ENCODE results near the gene KSR2.

KSR2 gene

DNA sequence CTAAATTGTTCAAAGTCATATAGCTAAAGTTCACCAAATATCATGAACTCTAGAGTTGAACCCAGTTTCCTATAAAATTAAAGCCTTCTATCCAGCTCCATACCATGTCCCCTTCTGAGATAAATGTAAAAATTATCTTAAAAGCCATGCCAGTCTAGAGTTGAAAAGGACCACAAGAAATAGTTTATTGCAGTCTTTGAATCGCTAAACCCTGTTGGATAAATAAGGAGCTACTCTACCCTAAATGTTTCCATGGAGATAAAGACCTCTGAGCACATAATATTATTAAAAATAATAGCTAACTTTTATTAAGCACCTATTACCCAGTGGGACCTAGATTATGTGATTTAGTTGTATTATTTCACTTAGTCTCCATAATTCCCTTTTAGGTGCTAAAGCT lies 379.8 kb downstream of the KSR2 start:
- DNase-seq (ENCODE audit: extremely low read depth in 1 of 2, low read depth in 1 of 2) = no peak

DNA sequence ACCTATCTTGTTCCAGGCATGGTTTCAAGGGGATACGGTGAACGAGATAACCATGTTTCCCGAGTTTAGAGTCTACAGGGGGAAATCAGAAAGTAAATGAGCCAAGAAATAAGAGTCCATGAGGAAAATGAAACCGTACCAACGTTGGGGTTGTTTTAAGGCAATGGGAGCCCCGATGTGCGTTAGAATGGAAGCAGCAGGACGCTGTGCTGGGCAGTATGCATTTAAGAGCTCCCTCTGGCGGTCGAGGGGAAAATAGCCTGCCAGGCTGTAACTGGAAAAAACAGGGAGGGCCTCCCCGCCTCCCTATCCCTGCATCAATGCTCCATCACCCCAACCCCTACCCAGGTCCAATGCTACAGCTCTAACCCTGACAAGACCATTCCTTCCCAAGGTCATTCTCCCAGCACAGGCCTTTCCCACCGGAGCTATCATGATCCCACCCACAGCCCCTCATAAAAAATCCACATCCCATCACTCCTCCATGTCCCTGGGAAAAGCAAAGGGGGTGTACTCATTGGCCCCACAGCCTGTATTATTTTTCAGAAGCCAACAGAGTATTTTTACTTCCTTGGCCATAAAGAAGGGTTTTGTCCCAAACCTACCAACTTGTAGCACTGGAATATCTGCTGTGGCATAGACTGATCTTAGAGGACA lies 381.0 kb downstream of the KSR2 start:
- DNase-seq (ENCODE audit: extremely low read depth in 1 of 2, low read depth in 1 of 2) = peak in 1 of 2 donors; percentile 14

DNA sequence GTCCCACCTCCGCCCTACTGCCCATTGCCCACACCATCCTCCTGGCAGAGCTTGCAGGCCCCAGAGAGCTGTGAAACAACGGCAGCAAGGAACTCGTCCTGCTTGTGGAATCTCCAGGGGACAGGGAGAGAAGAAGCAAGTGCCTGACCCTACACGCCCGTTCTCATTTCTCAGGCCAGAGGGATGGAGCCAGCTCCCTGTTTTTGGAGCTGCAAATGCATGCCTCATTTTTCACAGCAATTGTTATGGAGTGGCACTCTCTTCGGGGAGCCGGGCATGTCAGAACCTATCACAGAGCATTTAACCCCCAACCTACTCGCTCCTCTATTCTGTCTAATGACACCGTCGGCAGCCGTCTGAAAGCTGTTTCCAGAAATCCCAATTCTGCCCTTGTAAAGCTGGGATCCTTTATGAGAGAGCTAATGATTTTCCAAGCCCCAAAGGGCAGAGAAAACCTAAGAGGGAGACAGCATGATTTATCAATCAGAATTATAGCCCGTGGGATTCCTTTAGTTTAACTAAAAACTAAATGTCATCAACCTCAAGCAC lies 385.0 kb downstream of the KSR2 start:
- DNase-seq (ENCODE audit: extremely low read depth in 1 of 2, low read depth in 1 of 2) = no peak

DNA sequence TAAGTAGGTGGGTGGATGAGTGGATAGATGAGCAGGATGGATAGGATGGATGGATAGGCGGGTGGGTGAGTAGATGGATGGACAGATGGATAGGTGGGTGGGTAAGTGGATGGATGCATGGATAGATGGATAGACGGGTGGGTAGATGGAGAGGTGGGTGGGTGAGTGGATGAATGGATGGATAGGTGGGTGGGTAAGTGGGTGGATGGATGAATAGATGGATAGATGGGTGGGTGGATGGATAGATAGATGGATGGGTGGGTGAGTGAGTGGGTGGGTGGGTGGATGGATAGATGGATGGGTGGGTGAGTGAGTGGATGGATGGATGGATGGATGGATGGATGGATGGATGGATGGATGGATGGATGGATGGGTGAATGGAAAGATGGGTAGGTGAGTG lies 385.7 kb downstream of the KSR2 start:
- DNase-seq (ENCODE audit: extremely low read depth in 1 of 2, low read depth in 1 of 2) = no peak

DNA sequence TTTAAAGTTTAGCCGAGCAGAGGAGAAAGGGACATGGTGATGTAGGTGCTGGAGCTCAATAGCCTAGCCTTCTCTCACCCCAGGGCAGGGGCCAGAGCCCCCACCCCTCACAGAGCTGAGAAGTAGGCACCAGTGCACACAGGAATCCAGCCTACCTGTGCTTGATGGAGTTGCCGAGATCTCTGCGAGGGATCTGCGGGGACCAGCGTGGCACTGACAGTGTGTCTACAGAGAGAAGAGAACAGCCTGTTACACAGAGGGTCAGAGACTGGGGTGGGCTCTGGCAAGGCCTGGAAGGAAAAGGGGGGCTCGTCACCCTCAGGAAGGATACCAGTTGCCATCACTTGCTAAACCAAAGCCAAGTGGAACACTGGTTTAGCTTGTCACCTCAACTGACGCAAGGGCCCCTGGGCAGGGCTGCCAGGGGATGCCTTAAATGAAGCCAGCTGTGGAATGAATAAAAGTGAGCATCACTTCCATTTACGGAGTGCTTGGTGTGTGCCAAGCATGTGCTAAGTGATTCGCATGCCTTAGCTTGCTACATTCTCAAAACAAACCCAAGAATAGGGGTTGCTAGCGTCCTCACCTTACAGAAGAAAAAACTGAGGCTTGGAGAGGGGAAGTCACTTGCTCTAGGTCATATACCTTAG lies 386.5 kb downstream of the KSR2 start:
- no peak for DNase-seq (ENCODE audit: extremely low read depth in 1 of 2, low read depth in 1 of 2)

DNA sequence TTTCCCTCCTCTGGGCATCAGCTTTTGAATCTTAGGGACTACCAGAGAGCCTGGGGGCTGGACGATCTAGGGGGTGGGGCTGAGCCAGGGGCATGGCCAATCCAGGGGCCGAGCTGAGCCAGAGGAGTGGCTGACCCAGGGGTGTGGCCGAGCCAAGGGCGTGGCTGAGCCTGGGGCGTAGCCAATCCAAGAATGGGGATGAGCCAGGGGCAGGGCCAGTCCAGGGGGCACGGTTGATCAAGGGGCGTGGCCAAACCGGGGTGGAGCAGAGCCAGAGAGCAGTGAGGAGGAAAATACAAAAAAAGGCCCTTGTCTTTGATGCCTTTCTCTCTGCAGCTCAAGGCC lies 388.1 kb downstream of the KSR2 start:
- DNase-seq (ENCODE audit: extremely low read depth in 1 of 2, low read depth in 1 of 2) = no peak

DNA sequence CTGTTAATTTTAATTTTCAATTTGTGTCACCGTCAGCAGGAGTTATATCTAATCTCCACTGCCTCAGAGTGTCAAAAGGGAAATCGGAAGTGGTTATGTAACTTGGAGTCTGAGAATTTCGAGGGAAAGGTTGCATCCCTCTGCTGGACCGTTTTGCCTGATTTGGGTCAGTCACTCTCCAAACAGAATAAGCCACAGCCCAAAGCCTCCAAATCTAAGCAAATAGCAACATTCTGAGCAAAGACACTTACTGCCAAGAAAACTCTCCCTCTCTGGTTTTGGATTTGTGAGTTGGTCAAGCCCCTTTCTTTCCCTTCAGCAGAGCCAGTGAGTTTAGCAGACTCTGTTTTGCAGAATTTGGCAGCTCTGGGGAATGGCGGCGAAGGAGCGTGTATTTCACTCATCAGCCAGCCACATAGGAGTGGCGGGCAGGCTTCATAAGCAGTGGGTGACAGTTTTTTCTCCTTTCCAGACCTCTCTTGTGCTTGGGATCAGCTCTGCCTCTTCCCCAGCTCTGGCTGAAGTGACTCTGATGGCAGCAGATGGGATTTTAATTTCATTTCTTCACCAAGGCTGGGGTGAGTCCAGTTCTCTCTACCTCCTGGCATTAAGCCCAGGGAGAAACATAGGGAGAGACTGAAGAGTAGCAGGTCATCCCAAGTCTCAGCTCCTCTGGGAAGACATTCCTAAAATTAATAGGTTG lies 388.6 kb downstream of the KSR2 start:
- no peak for DNase-seq (ENCODE audit: extremely low read depth in 1 of 2, low read depth in 1 of 2)

DNA sequence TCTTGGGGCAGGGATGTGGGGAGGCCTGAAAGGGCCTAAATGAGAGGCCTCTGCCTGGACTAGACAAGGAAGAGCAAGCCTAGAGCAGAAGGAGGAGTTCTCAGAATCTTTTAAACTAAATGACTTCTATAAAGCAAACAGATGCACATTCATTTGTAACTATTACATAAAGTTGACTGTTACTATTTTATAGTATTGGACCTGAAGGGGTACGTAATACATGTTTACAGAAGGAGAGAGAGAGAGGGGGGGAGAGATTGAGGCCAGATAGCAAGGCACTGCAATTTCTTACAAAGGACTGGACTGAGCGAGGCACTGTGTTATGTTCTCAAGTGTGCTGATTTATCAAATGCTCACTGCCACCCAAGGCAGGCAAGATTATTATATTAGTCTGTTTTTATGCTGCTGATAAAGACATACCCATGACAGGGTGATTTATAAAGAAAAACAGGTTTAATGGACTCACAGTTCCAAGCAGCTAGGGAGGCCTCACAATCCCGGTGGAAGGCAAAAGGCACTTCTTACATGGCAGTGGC lies 391.6 kb downstream of the KSR2 start:
- no peak for DNase-seq (ENCODE audit: extremely low read depth in 1 of 2, low read depth in 1 of 2)

DNA sequence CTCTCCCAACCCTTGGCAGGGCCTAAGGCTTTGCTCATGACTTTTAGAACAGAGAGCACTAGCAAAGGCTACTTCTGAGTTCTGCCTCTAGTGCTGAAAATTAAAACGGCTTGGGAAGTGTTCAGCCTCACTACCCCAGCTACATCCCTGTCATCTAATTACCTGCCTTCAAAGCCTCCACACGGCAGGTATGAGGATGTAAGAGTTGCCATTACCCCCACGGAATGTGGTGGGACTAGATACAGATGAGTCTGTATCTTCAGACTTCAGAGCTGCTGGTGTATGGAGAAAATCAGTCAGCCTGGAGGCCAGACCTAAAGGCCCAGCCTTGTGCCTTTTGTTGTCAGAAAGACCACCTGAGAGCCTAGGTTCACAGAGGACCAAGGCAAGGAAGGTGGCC lies 392.7 kb downstream of the KSR2 start:
- DNase-seq (ENCODE audit: extremely low read depth in 1 of 2, low read depth in 1 of 2) = no peak

DNA sequence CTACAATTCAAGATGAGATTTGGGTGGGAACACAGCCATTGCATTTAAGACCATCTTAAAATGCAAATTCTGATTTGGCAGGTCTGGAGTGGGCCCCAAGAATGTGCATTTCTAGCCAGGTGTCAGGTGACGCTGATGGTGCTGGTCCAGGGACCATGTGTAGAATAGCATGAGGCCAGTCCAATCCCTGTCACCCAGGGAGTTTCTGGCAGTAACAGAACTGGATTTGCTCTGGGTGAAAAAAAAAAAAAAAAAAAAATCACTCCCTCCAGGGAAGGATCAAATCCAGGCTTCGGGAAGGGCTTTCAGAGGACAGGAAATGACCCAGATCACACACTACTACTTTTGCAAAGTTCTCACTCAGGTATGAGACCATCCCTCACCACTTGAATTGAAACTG lies 394.1 kb downstream of the KSR2 start:
- no peak for DNase-seq (ENCODE audit: extremely low read depth in 1 of 2, low read depth in 1 of 2)

DNA sequence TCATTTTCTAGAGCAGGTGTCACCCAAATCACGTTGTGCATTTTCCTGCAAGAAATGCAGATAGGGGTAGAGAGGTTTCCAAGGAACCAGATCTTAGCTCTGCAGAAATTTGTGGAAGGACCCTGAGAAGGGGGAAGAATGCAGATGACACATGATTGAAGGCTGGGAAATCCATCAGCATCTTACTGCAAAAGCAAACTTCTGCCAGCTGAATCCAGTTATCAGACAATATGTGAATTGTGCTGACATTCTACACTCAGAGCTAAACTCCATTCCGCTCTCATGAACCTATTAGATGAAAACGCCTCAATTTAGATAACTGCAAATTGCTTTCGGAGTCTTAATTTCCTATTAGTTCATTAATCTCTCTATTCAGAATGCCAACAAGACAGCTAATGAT lies 396.0 kb downstream of the KSR2 start:
- DNase-seq (ENCODE audit: extremely low read depth in 1 of 2, low read depth in 1 of 2) = no peak

DNA sequence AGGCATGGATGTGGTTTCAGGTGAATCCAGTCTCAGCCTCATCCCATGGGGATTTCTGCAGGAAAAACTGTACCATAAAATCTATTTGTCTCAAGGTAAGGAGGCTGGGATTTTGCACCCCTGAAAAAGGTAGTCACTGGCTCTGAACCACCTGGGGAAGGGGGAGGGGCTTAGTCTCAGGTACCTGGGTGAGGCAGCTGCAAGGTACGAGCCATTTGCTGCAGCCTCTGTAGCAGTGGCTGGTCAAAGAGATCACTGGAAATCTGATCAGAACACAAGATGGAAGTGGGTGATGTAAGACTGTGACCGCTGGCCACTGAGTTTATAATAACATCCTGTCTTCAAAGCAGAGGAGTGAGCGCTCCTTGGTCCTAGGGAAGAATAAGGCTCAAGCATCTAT lies 397.5 kb downstream of the KSR2 start:
- no peak for DNase-seq (ENCODE audit: extremely low read depth in 1 of 2, low read depth in 1 of 2)

DNA sequence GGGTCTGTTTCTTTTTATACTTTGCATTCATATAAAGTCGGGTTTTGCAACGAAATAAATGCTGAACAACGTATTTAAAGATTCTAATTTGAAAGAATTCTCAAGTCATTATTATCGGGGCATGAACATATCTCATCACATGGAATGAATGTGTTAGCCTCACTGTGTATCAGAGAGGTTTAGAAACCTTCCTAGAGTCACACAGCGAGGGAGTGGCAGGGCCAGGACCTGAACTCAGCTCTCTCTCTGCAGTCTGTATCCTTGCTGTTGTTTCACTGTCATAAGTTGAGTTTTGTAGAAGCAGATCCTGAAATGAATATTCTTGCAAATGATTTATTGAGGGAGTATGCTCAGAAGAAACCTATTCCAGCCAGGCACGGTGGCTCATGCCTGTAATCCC lies 398.2 kb downstream of the KSR2 start:
- no peak for DNase-seq (ENCODE audit: extremely low read depth in 1 of 2, low read depth in 1 of 2)

DNA sequence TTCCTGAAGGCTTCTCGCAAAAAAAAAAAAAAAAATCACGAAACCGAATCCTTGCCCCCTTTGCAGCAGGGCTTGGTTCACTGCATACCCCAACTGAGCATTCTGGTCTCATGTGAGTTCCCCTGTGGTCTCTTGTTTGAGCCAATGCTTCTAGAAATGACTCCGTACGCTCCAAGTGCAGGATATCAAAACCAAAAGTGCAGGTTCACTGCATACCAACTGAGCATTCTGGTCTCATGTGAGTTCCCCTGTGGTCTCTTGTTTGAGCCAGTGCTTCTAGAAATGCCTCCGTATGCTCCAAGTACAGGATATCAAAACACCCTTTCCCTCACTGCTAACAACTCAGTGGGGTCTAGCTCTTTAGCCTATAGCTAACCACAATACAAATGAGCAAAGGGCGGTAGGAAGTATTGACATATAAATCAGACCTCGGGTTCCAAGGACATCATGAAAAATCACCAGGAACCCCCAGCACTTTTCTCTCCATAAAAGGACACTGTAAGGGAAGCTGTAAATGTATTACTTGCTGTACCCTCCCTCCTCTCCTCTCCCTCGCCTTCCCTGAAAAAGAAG lies 401.1 kb downstream of the KSR2 start:
- DNase-seq (ENCODE audit: extremely low read depth in 1 of 2, low read depth in 1 of 2) = no peak

DNA sequence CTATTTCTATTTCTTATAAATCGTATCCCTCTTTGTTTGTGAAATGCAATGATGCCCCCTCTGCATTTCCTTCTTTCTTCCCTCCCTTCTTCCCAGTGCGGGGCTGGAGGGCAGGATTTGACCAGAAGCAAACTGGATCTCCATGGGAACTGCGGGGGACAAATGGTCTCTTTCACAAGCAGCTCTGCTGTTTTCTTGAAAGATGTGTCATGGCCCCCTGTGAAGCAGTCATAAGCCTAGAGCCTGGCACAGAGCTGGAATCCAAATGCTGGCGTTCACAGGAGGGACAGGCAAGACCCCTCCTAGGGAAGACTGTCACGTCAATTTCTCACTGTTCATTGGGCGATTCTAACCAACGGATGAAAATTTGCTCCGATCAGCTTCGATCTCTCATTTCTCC lies 403.9 kb downstream of the KSR2 start:
- DNase-seq (ENCODE audit: extremely low read depth in 1 of 2, low read depth in 1 of 2) = no peak

DNA sequence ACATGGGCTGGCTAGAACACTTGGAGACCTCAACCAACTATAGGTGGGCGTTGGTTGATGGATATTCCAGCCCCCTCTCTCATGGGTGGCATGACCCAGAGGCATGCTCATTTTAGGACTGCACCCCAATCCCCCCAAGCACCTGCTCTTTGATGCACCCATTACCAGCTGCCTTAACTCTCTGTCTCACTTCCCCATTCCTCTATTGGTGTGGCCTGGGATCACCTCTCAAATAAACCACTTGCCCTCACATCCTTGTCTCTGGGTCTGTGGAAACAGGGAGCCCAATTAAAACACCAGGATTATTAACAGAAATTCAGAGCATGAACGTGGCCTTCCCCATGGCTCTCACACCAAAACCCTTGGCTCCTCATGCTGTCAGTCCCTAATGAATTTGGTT lies 405.1 kb downstream of the KSR2 start:
- DNase-seq (ENCODE audit: extremely low read depth in 1 of 2, low read depth in 1 of 2) = no peak

DNA sequence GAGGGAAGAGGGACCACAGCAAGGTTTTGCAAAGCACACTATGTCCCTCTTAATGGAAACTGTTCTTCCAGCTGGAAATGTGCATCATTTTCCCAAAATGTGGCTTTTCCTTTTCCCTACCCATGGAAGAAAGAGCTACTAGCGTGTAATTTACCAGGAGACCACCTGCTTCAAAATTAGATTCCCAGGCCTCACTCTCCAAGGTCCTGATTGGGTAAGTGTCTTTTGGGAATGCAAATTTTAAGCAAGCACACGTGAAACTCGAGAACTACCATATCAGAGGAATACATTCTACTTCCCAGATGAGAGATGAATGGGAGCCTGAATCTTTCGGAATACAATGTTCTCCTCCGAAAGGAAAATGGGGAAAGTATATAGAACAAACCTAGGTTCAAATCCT lies 405.8 kb downstream of the KSR2 start:
- no peak for DNase-seq (ENCODE audit: extremely low read depth in 1 of 2, low read depth in 1 of 2)

DNA sequence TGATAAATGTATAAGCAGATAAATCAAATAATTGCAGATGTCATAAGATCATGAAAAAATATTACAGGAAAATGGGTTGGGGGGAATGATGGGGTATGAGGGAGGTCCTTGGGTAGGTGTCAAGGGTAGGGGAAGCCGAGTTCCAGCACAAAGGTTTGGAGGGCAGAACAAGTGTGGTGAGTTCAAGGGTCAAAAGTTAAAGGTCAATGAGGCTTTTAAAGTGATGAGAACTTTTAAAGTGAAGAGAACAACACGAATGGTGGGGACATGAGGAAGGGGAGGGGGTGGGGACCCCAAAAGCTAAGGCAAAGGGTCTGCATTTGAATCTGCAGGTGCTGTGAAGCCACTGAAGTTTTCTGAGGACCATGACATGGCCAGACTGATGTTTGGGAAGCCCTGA lies 406.8 kb downstream of the KSR2 start:
- DNase-seq (ENCODE audit: extremely low read depth in 1 of 2, low read depth in 1 of 2) = no peak

DNA sequence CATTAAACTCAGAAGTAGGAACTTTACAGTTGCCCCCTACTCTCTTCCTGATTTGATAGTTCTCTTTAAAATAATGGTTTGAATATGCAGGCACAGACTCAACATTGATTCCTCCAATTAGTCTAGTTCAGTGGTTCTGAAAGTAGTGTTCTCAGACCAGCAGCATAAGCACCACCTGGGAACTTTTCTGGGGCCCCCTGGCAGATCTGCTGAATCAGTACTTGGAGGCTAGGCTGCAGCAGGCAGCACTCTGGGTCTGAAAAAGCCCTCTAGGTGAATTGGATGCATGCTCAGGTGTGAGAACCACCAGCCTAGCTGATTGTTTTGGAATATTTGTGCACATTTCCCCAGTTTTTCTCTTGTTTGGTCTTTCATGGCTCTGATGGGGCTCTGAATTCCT lies 408.8 kb downstream of the KSR2 start:
- no peak for DNase-seq (ENCODE audit: extremely low read depth in 1 of 2, low read depth in 1 of 2)

DNA sequence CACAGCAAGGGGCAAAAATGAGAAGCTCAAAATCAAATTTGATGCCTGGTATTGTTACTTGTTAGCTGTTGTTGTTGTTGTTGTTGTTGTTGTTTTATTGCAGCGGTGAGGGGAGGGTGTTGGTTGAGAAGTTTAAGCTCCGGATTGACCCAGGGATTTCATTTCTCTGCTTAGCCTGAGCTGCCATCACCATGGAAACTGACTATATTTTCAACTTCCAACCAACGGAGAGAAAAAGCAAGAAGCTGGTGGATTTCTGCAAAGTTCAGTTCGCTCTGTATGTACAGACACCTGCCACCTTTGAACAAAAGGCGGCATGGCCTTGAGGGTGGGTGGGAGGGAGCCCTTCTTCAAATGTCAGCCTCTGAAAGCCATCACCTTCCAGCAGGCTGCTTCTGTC lies 412.9 kb downstream of the KSR2 start:
- DNase-seq (ENCODE audit: extremely low read depth in 1 of 2, low read depth in 1 of 2) = no peak

DNA sequence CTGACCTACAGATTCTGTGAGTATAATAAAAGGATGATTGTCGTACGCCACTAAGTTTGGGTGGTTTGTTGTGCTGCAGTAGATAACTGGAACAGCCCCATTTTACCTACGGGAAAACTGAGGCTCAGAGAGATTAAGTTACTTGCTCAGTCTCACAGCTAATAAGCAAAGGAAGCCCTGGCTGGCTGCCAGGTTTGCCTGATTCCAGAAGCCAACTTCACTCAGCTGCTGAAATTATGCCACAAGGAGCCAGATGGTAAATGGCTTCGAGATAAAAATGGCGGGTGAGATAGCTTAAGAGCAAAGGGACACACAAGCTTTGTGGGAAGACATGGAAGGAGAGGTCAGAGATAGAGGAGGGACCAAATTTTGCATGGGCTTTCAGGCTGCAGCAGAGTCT lies 415.8 kb downstream of the KSR2 start:
- no peak for DNase-seq (ENCODE audit: extremely low read depth in 1 of 2, low read depth in 1 of 2)

DNA sequence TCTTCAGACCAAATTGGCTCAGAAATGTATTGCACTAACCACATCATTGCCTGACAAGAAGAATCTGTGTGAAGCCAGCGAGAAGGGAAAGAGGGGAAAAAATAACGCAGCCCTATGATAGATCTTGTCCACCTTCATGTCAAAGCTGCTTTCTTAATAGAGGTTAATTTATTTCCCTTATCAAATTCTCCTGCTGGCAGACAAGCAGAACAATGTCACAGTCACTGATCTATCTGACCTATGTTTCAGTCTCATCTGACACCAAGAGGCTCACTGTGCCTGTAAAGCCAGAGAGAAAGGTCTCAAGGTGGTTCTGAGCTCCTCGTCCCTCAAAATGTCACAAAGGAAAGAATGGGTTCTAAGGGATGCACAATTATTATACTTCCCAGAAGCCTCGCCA lies 417.1 kb downstream of the KSR2 start:
- no peak for DNase-seq (ENCODE audit: extremely low read depth in 1 of 2, low read depth in 1 of 2)
